Hepatocyte (in vitro differentiated cells): ENCODE measurements around the gene SFMBT2.

Experiments used
- CTCF ChIP-seq: fragments of 200-600 bp; sonication (generic); IDR thresholded peaks from 2 replicates; pipeline ENCODE4 v1.5.1; 2016; ENCODE audit warnings: antibody characterized with exemption, mild to moderate bottlenecking; ENCODE audit not compliant: poor library complexity
- EZH2 ChIP-seq: fragments of 200-600 bp; sonication (generic); IDR thresholded peaks from 2 replicates; pipeline ENCODE4 v1.6.1; 2016; ENCODE audit warnings: antibody characterized with exemption, mild to moderate bottlenecking, borderline replicate concordance
- EZH2phosphoT487 ChIP-seq: fragments of 200-600 bp; sonication (generic); IDR thresholded peaks from one replicate; pipeline ENCODE4 v1.6.1; 2018; ENCODE audit warnings: antibody characterized with exemption, mild to moderate bottlenecking, low read depth, moderate library complexity; ENCODE audit not compliant: unreplicated experiment, severe bottlenecking

- TF ChIP-seq EZH2phosphoT487 (no peak), EZH2 (no peak), CTCF (no peak)
Observed at GRCh38 chr10:7165500-7166177, 245.2 kb downstream of the SFMBT2 start.
